ENCODE results near the gene BORA. TPM values are rescaled to one million over a fixed set of nuclear protein-coding genes. Genes with fewer than 3 reads are reported as not detected.

The BORA gene
- total and polyA plus RNA-seq, 2 of the 13 experiments (the other 11 are each of a cell fraction or from before 2014, with no cell fraction given), result 4.0 to 17.4 TPM

DNA sequence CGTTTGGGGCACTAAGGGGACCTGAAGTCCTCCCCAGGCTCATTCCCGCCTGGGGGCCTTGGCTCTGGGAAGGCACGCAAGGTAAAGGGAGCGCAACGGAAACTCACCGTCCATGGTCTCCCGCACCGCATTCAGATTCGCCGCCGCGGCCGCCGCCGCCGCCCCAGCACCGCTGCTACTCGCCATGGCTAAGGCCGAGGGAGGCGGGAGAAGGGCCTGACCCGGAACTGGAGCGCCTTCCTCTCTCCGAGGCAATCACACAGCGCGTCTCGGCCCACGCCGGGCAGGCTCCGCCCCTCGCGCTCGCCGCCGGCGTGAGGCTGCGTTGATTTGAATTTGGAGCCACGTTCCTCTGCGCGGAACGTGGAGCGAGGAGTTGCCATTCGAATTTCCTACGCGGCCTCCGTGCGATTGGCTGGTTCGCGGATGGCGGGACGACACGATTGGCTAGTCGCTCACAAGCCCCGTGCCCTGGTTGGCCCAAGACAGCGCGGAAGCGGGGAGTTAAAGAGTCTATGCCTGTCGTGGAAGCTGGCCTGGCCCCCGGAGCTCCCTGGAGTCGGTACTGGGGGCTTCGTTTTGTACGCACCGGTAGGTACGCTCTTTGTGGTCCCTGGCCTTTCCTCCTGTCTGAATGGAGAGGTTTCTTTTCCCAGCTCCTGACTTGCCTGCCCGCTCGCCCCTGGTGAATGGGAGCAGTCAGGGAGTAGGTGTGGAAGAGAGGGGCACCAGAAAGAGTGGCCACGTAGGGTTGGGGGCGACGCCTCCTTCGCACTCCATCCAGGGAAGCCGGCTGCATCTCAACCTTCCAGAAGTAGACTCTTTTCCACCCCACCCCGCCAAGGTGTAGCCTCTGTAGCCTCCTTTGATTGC lies at the start of gene BORA, which contains the start of gene MZT1 (continued):
- TF ChIP-seq FOXC1 (CRISPR knock-in tag; IDR thresholded peaks at IDR 0.05; ENCODE audit: borderline replicate concordance) (peak; percentile 91; the same call in 1 of the 2 replicates), MAFK (conservative IDR thresholded peaks at IDR 0.05 in 1 of 2, IDR thresholded peaks at IDR 0.05 in 1 of 2; ENCODE audit: low read length in 2 of 2) (no peak), CHD4 (IDR thresholded peaks at IDR 0.05; ENCODE audit: borderline replicate concordance, low read length) (no peak), IRF2 (CRISPR knock-in tag; IDR thresholded peaks at IDR 0.05) (no peak; the same call in 1 of the 2 replicates), CBX5 (CRISPR knock-in tag; IDR thresholded peaks at IDR 0.05; ENCODE audit: borderline replicate concordance) (no peak; the same call in 1 of the 2 replicates), TOPORS (CRISPR knock-in tag; IDR thresholded peaks at IDR 0.05) (peak; percentile 97), ETV6 (CRISPR knock-in tag; conservative IDR thresholded peaks at IDR 0.05) (no peak), E2F5 (CRISPR knock-in tag; conservative IDR thresholded peaks at IDR 0.05) (peak; percentile 98), ZNF792 (CRISPR knock-in tag; IDR thresholded peaks at IDR 0.05) (peak; percentile 82; the same call in 1 of the 2 replicates), ZNF550 (CRISPR knock-in tag; IDR thresholded peaks at IDR 0.05; ENCODE audit: borderline replicate concordance) (no peak), ZNF775 (CRISPR knock-in tag; IDR thresholded peaks at IDR 0.05; ENCODE audit: borderline replicate concordance) (no peak), SKI (IDR thresholded peaks at IDR 0.05; ENCODE audit: partially characterized antibody) (no peak), STAG1 (CRISPR knock-in tag; IDR thresholded peaks at IDR 0.05) (no peak), ZBTB39 (CRISPR knock-in tag; IDR thresholded peaks at IDR 0.05) (no peak), MBD4 (IDR thresholded peaks at IDR 0.05; ENCODE audit: borderline replicate concordance, low read length) (no peak), HNRNPLL (IDR thresholded peaks at IDR 0.05; ENCODE audit: low read depth, low read length, poor library complexity, severe bottlenecking) (peak; percentile 91), ZNF878 (CRISPR knock-in tag; IDR thresholded peaks at IDR 0.05) (peak; percentile 100), GPN1 (CRISPR knock-in tag; IDR thresholded peaks at IDR 0.05; ENCODE audit: borderline replicate concordance) (no peak)
- TF ChIP-seq, protein P1, sequence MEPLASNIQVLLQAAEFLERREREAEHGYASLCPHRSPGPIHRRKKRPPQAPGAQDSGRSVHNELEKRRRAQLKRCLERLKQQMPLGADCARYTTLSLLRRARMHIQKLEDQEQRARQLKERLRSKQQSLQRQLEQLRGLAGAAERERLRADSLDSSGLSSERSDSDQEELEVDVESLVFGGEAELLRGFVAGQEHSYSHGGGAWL (CRISPR knock-in tag; IDR thresholded peaks at IDR 0.05), result peak; percentile 92
- TF ChIP-seq, protein P2, sequence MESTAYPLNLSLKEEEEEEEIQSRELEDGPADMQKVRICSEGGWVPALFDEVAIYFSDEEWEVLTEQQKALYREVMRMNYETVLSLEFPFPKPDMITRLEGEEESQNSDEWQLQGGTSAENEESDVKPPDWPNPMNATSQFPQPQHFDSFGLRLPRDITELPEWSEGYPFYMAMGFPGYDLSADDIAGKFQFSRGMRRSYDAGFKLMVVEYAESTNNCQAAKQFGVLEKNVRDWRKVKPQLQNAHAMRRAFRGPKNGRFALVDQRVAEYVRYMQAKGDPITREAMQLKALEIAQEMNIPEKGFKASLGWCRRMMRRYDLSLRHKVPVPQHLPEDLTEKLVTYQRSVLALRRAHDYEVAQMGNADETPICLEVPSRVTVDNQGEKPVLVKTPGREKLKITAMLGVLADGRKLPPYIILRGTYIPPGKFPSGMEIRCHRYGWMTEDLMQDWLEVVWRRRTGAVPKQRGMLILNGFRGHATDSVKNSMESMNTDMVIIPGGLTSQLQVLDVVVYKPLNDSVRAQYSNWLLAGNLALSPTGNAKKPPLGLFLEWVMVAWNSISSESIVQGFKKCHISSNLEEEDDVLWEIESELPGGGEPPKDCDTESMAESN (CRISPR knock-in tag; conservative IDR thresholded peaks at IDR 0.05), result peak; percentile 100
